ENCODE results near the gene SF1. TPM values are rescaled to one million over a fixed set of nuclear protein-coding genes. Genes with fewer than 3 reads are reported as not detected.

The SF1 gene
- total RNA-seq, 1 donor from 2014 or later = 120 TPM

DNA sequence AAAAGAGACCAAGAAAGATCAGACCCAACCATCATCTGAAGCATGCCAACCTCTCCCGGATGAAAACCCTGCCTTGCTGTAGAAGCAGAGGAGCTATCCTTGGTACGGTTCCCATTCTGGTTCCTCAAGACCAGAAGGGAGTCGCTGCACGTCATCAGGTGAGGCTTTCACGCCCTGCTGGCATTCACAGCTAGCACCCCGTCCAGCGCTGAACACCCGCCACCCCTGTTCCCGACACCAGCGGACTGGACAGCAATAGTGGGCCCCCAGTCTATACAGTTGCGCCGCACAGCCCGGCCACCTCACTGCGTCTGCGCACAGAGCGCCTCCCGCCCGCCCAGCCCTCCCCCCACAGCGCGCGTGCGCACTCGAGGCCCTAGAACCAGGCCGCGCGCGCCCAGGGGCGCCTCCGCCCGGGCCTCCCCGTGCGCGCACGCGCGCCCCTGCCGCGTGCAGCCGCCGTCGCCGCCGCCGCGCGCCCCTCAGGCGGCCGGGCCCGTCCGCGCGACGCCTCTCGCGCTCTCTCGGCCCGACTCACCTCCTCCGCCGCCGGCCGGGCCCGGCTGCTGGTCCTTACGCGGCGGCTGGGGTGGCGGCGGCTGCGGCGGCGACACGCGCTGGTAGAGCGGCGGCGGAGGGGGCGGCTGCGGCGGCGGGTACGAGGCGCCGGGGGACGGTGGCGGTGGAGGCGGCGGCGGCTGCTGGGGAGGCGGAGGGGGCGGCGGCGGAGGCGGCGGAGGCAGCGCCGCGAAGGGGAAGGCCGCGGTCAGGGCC is 706 bp downstream of the SF1 start:
- peak; percentile 90 for DNase-seq (ENCODE audit: low spot score)

DNA sequence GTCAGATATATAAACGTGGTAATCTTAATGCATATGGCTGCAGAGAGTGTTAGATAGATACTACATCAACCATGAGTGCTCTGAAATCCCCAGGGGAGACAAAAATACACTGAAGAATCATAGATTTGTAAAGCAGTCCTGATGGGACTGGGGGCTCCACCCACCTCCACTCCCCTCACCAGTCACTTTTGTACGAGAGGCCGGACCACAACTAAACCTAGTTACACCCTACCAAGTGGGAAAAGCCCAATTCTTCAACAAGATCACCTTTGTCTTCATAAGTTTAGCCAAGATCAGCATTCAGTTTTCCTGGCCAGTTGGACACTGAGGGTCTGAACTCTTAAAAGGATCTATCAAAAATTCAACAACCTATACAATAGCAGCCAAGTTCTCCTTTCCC is 1.5 kb downstream of the SF1 start:
- DNase-seq (ENCODE audit: low spot score) = no peak

DNA sequence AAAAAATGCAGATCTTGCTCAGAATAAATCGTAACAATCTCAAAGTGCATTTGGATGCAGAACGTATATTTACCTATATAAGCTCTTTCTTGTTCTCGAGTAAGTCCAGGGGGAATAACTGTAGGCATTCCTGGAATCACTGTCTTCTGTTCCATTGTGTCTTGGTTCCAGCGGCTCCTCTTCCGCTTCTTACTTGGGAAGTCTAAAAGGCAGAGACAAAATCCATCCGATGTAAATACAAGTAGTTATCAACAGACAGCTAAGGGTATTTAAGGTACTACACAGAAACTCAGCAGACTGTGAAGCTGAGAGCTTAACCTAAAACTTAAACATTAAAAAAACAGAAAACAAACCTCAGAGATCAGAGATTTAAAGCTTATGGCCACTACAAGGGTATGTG is 1.9 kb downstream of the SF1 start:
- DNase-seq (ENCODE audit: low spot score) = no peak

DNA sequence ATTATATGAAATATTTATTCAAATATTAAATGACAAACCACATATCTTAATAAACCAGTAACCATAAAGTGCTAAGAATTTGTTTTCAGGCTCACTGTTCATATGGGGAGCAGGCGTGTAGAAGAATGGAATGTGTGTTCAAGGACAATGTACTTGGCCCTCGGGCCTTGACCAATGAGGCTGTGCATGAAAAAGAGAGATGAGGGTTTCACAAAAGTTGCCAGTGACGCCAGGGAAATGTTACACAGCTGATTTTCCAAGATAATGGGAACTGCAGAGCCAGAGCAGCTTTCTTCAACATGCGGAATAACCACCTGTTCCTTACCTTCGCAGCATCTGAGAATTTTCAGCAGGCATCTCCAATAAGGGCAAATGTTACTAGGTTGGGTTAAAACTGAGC is 4.2 kb downstream of the SF1 start:
- DNase-seq (ENCODE audit: low spot score) = no peak

DNA sequence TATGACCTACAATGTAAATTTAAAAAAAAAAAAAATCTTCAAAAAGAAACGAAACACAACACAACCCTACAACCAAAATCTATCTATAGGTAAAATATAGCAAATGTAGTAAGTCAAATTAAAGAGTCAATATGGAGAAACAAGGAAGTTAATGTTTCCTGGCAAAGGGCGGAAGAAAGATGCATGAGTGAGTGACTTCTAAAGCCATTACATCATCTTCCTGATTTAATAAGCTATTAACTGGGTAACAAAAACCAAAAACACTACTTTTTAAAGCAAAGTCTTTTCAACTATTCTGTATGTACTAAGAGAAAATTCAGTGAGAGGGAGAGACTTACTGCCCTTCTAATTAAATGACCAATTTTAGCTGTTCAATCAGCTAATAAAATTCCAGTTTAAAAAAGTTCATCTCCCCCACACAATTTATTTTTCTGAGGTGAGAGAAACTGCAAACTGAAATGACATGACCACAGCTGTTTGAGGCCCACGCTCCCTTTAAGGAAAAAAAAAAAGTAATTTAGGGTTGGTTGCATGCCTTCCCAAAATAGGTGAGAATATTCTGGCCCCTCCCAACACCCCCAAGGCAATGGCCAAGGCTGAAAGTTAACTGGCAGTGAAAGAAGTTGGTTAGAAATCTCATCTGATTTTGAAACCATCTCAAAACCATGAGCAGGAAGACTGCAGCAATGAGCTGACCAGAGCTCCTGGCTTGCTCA is 5.9 kb downstream of the SF1 start:
- no peak for DNase-seq (ENCODE audit: low spot score)

DNA sequence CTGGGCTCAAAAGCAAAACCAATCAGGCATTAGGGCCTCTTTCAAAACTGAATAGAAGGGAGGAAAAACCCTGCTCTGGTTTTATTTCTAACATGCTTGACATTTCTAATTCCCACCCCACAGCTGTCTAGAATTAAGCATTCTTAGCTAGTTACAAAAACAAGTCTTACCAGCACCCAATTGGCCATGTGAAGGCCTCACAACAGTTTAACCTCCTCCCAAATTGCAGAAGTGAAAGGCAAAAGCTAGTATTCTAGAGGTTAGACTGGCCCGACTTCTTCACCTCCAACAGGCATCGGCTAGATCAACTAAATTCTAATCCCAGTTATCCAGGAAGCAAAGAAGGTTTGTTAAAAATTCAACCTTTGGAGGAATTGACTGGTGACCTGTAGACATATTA is 6.5 kb downstream of the SF1 start:
- DNase-seq (ENCODE audit: low spot score) = no peak

DNA sequence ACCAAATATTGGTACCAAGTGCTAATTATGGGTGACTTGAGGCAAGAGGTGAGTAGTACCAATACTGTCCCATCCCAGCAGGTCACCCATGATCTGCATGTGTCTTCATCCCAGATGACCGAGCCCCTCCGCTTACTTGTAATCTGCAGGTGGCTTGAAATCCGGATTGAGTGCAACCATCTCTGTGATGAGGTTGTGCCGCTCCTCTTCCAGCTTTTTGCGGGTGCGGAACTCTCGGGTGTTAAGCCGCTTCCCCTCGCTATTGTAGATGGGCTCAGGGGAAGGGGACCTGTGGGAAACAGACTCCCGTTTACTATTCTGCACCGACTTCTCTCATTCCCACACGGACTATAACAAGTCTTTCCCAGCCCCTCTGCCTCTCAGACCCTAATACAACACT is 8.2 kb downstream of the SF1 start:
- DNase-seq (ENCODE audit: low spot score) = no peak

DNA sequence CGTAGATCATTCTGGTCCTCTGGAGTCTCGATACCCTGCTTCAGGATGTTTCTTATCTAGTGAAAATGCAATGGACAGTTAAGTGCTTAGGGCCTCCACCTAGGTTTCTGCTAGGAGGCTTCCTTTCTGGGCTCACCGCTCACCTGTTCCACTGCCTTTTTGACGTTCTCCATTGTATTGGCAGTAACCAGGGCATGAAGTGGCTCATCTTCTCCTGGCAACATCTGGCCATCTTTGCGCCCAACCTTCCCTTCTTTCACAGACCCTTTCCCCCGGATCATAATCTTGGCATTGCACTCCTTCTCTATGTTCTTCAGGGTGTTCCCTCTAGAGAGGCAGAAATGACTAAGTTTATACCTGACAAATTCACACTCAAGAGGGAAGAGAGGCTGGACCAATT is 9.1 kb downstream of the SF1 start:
- DNase-seq (ENCODE audit: low spot score) = no peak

DNA sequence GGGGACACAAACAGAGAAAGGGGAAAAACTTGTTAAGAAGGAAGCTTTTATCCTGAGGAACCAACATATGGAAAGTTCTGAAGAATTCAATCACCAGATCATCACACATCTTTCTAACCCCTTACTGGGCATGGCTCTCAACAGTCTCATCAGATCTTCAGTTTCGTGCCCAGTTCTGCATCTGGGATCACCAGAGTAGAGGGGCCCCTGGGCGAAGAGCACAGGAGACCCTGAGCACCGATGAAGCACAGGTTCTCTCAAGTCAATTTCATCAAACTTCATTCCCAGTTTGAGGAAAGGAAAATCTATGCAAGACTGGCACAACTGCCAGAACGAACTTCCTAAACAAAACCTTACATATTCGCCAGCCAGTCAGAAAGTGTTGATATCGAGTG is 10.0 kb downstream of the SF1 start:
- no peak for DNase-seq (ENCODE audit: low spot score)

DNA sequence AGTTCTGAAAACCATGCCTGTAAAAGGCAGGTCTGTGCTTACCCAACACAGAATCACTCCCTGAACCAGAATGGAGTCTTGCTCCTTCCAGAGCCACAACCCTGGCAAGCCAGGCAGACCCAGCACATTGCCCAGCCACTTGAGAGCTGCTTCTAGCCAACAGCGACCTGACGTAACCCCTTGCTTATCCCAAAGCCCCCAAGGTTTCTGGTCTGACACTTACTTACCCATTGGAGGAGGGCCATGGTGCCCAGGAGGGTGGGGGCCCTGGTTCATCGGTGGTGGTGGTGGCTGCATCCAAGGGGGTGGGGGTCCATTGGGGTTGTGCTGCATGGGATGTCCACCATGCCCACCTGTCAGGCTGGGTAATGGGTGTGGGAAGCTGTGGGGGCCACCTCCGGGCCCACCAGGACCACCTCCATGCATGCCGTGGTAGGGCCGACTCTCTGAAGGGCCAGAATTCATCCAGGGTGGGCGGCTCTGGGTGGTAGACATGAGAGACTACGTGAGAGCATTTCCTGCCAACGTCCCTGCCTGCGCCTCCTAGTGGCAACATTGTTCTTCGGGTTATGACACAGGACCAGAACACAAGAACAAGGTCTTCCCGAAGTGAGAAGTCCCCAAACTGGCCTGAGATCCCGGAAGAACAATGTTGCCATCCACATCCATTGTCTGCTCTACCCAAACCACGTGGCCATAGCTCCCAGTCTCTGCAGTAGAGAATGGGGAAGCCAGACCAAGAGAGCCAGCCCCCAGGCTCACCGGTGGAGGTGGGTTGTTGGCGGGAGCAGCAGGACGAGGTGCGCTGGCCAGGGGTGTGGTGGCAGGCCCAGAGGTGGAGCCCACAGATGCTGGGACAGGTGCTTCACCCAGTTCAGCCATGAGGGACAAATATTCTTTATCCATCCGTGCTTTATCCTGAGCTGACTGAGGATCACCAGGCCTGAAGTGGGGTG is 10.7 kb downstream of the SF1 start:
- peak; percentile 58 for DNase-seq (ENCODE audit: low spot score)

DNA sequence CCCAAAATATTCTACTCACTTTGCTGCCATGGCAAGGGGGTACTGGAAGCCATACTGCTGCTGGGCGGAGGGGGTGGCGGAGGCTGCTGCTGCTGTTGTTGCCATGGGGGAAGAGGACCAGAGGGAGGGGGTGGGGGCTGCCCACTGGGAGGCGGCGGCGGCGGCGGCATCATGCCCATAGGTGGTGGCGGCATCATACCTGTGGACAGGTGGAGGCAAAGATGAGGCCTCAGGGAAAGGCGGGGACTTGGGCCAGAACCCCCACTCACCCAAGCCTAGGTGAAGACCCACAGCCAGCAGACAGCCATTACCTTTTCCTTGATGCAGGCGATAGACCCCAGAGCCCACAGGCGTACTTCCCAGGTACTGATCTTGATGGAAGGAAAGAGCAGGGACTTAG is 11.5 kb downstream of the SF1 start:
- no peak for DNase-seq (ENCODE audit: low spot score)

DNA sequence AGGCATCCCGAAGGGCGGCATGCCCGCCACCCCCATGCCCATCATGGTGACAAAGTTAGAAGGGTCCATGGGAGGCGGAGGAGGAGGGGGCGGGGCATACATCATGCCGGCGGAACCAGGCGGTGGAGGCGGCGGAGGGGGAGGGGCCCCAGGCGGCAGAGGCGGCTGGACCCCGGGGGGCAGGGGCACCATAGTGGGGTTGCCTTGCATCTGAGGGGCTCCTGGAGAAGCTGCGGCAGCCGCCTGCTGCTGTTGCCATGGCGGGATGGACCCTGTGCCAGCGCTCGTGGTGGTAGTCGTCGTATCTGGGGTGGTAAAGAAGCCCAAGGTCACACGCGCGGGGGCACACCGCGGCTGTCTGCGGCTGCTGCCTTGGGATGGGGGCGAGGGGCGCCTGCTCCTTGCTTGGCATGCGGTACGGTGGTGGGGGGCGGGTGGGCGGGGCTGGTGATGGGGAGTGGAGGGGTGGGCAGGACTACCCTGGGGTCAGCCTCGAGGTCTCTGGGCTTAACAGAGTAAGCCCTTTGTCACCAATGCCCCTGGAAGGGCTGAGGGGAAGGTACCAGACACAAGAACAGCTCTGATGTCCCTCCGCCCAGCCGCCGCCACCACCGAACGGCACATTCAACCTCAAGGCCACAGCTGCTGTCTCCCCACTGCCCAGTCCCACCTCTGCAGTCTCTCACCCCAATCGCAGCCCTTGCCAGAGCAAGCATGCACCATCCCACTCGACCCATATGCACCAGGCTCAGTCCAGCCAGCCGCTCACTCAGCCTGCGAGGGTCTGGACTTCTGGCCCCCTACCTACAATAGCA is 12.3 kb downstream of the SF1 start:
- DNase-seq (ENCODE audit: low spot score) = no peak

DNA sequence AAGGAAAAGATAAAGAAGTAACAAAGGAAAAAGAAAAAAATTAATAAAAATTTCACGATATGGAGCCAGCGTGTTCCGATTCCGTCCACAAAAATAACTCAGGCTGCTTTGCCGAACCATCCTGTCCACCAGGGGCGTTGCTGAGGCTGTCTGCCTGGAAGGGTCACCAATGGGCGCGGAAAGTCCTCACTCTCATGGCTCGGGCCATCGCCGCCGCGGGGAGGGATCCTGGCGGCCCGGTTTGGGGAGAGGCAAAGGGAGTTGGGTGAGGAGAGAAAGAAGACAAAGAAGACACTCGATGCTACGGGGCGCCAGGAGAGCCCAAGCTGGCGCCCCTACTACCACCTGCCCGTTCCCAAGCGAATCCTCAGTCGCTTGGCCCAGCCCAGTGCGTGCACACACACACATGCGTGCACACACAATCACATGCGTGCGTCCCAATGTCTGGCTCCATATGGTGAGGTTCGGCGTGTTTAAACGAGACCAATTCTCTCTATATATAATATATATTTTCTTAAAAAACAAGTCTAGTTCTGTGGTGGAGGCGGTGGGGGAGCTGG is 13.0 kb downstream of the SF1 start:
- DNase-seq (ENCODE audit: low spot score) = no peak

DNA sequence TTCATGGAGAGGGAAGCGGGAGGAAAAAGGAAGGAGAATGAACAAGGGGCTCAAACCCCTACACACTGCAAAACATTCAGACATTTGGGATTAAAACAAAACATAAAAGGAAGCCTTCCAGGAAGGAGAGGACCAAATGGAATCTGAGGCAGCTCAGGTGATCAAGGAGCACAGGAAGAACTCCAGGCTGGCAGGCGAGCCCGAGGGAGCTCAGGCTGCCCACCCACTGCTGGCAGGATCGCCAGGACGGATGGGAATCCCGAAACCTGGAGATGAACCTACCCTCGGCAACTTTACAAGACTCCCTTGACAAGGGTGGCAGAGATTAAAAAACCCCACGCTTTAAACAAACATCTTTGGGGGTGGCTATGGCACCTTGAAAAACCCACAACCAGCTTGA is 13.6 kb downstream of the SF1 start:
- DNase-seq (ENCODE audit: low spot score) = no peak

DNA sequence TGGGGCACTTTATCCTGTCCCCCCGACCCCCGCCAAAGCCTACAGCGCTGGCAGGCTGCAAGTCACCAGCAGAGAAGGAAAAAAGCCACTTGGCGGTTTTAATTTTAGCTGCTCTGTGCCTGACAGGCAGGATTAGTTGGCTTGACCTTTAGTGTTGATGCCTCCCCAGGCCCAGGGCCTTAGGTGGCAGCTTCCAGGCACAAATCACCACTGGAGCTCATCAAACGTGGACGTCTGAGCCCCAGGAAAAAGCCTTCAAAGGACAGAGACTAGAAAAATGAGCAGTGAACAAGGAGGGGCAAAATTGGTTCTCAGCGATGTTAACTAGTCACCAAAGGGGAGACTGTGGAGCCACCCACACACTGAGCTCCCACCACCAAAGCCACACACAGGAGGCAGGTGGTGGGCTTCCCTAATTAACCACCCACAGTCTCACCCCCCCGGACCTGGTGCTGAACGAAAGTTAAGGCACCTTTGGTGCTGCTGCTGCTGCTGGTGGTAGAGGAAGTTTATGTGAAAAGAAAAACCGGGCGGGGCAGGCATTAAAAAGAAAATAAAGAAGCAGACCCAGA is 14.2 kb downstream of the SF1 start:
- no peak for DNase-seq (ENCODE audit: low spot score)

DNA sequence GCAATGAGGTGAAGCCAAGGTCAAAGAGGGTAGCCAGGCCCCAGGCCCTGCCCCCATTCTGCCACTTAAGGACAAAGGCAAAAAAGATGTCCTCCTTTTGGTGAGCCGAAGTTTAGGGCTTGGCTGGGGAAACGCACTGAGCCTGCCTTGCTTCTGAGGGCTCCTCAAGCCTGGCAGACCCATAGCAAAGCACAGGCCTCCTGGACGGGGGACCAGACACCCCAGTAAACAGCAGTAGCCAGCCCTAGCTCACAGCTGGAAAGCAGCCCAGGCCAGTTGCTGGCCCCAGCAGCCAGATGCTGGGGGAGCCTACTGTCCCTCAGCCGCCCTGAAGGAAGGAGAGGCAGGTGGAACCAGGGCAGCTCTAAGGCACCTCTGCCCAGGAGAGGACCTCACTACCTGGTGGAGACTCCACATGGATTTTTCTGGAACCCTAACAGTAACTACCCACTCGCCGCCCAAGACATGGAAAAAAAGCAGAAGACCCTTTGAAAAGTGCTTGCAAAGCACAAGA is 14.8 kb downstream of the SF1 start:
- no peak for DNase-seq (ENCODE audit: low spot score)

DNA sequence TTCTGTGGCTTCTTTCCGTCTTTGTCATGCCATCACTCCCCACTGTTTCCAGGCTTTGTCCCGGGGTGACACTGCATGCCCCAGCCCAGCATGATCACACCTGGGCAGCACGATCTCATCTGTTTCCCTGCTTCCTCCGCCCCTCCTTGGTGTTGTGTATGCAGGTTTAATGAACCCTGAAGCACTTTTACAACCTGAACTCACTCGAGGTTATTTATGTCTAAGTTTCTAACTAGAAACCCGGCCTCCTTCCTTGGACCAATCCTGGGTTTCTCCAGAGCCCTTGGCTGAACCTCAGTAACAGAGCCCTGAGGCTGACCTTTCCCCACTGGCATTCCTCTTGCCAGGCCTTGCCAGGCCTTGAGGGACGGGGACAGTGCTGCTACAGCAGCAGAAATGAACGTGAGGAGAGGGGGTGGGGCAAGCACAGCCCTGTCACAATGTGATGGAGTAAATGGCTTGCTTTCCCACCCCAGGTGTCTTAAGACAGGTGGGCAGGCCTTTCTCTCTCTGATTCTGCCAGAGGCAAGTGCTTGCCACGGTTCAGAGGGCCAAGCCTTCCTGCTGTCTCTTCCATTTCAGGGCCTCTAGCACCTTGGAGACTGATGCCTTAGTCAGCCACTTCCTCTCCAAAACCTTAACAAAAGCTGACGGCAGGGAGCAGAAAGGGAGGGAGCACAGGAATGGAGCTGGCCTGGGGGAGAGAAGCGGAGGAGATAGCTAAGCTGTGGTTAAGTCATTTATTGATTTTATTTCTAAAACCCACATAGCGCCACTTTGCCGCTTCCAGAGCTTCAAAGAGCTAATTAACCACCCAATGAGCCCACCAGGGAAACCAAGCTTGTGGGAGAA is 15.4 kb downstream of the SF1 start:
- no peak for DNase-seq (ENCODE audit: low spot score)

DNA sequence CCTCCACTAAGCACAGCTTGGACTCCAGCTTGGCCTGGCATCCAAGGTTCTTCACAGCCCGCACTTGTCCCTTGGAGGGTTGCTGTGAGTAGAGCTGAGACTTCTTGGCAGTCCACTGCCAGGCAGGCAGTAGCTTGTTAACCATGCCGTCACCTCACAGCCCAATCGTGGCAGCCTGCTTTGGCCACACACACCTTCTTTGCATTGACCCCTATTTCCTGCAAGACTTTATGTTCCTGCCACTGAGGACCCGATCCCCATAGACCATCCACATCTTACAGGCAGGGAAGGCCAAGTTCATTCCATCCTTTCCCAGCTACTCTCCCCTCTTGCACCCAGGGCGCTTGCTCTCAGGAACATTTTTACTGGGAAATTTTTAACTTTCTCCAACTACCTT is 16.1 kb downstream of the SF1 start:
- no peak for DNase-seq (ENCODE audit: low spot score)

DNA sequence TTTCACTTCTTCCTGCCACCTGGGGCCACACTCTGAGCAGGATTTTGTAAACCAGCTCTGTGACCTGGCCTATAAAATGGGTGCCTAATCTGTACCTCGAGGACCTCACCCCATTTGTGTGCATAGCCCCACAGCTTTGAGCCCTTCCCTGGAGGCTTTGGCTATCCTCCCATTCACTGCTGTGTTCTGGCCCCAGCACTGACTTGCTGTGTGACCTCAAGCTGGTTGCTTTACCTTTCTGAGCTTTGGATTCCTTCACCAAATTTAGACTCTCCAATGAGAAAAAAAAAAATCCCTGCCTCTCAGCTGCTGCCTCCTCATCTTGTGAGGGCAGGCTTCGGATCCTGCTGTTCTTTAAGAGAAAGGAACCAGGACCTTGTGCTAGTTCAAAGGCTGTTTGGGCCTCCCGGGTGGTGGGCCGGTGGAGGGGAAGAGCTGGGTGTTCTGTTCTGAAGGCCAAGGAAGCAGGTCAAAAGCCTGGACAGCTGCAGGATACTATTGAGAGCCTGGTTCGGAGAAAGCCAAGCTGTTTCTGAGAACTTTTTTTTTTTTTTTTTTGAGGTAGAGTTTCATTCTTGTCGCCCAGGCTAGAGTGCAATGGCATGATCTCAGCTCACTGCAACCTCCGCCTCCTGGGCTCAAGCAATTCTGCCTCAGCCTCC is 17.5 kb downstream of the SF1 start:
- DNase-seq (ENCODE audit: low spot score) = no peak
